ENCODE data around the gene NUDT1. TPM values are rescaled to one million over a fixed set of nuclear protein-coding genes. Genes with fewer than 3 reads are reported as not detected.

The NUDT1 gene
- total RNA-seq, 1 experiment from 2014 or later = 27.2 TPM

- Mint-ChIP-seq H3K4me1 (ENCODE audit: insufficient read depth, unreplicated experiment) (peaks cover 7% of the 10 kb centered on the region), H3K36me3 (ENCODE audit: insufficient read depth, unreplicated experiment) (peaks cover 7% of the 10 kb centered on the region), H3K27ac (ENCODE audit: low read depth, unreplicated experiment) (no peak overlapping the region), H3K4me3 (ENCODE audit: unreplicated experiment) (no peak overlapping the region), H3K9me3 (ENCODE audit: unreplicated experiment) (no peaks in the 10 kb centered on the region), H3K27me3 (ENCODE audit: insufficient read depth, unreplicated experiment) (no peaks in the 10 kb centered on the region)
- ChIA-PET CTCF (interaction anchor here (0.5 to 1.7 kb wide), 9 partner anchors 12 to 1326 kb away, joined by 3 to 6 read pairs (median 3); no protein-coding TSS in a partner anchor), POLR2A (no interaction called here)
- intact Hi-C loops (cut with micrococcal nuclease) = loop anchor here (1.0 kb wide), 1 partner anchor 101 kb away; no protein-coding TSS in a partner anchor
- no TSS peak for BruUV-seq (replicated peaks)
- no peak for DNase-seq (ENCODE audit: unreplicated experiment)
- peak; percentile 79 for TF ChIP-seq CTCF (IDR thresholded peaks at IDR 0.05; ENCODE audit: unreplicated experiment)
Measured at GRCh38 chr7:2247141-2247995, 5.3 kb downstream of the NUDT1 start.

GRCh38 chr7:2248984-2249694 is 7.1 kb downstream of the NUDT1 start:
- CTCF ChIA-PET = interaction anchor here (0.5 to 1.7 kb wide), 4 partner anchors 16 to 604 kb away, joined by 3 to 6 read pairs (median 3); no protein-coding TSS in a partner anchor
- no peak for TF ChIP-seq CTCF (IDR thresholded peaks at IDR 0.05; ENCODE audit: unreplicated experiment)
- no TSS peak for BruUV-seq (replicated peaks)
- H3K27ac Mint-ChIP-seq (ENCODE audit: low read depth, unreplicated experiment) = peak overlapping the region; percentile 59
- peaks cover 7% of the 10 kb centered on the region for H3K36me3 Mint-ChIP-seq (ENCODE audit: insufficient read depth, unreplicated experiment)
- no peaks in the 10 kb centered on the region for H3K27me3 Mint-ChIP-seq (ENCODE audit: insufficient read depth, unreplicated experiment)
- peak; percentile 76 for DNase-seq (ENCODE audit: unreplicated experiment)
- H3K4me1 Mint-ChIP-seq (ENCODE audit: insufficient read depth, unreplicated experiment) = peaks cover 7% of the 10 kb centered on the region
- POLR2A ChIA-PET = no interaction called here
- no peak overlapping the region for H3K4me3 Mint-ChIP-seq (ENCODE audit: unreplicated experiment)
- intact Hi-C loops (cut with micrococcal nuclease) = no loop called here
- no peaks in the 10 kb centered on the region for H3K9me3 Mint-ChIP-seq (ENCODE audit: unreplicated experiment)

- H3K36me3 Mint-ChIP-seq (ENCODE audit: insufficient read depth, unreplicated experiment) = peaks cover 7% of the 10 kb centered on the region
- no peak overlapping the region for H3K4me3 Mint-ChIP-seq (ENCODE audit: unreplicated experiment)
- H3K27ac Mint-ChIP-seq (ENCODE audit: low read depth, unreplicated experiment) = no peak overlapping the region
- H3K27me3 Mint-ChIP-seq (ENCODE audit: insufficient read depth, unreplicated experiment) = no peaks in the 10 kb centered on the region
- peaks cover 7% of the 10 kb centered on the region for H3K4me1 Mint-ChIP-seq (ENCODE audit: insufficient read depth, unreplicated experiment)
- ChIA-PET CTCF (interaction anchor here (0.6 kb wide), 1 partner anchor 80 kb away, joined by 3 read pairs; no protein-coding TSS in a partner anchor), POLR2A (no interaction called here)
- no peak for DNase-seq (ENCODE audit: unreplicated experiment)
- intact Hi-C loops (cut with micrococcal nuclease) = no loop called here
- TF ChIP-seq CTCF (IDR thresholded peaks at IDR 0.05; ENCODE audit: unreplicated experiment) = no peak
- no peaks in the 10 kb centered on the region for H3K9me3 Mint-ChIP-seq (ENCODE audit: unreplicated experiment)
- no TSS peak for BruUV-seq (replicated peaks)
Measured at GRCh38 chr7:2249744-2250323, 7.8 kb downstream of the NUDT1 start.

GRCh38 chr7:2251381-2251780 is 9.4 kb downstream of the NUDT1 start:
- Mint-ChIP-seq H3K36me3 (ENCODE audit: insufficient read depth, unreplicated experiment) (peaks cover 7% of the 10 kb centered on the region), H3K27ac (ENCODE audit: low read depth, unreplicated experiment) (no peak overlapping the region), H3K9me3 (ENCODE audit: unreplicated experiment) (no peaks in the 10 kb centered on the region), H3K4me1 (ENCODE audit: insufficient read depth, unreplicated experiment) (peaks cover 7% of the 10 kb centered on the region), H3K27me3 (ENCODE audit: insufficient read depth, unreplicated experiment) (no peaks in the 10 kb centered on the region), H3K4me3 (ENCODE audit: unreplicated experiment) (no peak overlapping the region)
- TF ChIP-seq CTCF (IDR thresholded peaks at IDR 0.05; ENCODE audit: unreplicated experiment) = no peak
- no peak for DNase-seq (ENCODE audit: unreplicated experiment)
- intact Hi-C loops (cut with micrococcal nuclease) = no loop called here
- ChIA-PET POLR2A (interaction anchor here (1.1 to 1.3 kb wide), 2 partner anchors 9 to 105 kb away, joined by 3 read pairs; no protein-coding TSS in a partner anchor), CTCF (interaction anchor here (0.9 kb wide), 1 partner anchor 96 kb away, joined by 5 read pairs; no protein-coding TSS in a partner anchor)
- BruUV-seq (replicated peaks) = no TSS peak

Measured in MCF 10A (cell line).